ENCODE results near the gene PLA2G4E. TPM values are rescaled to one million over a fixed set of nuclear protein-coding genes. Genes with fewer than 3 reads are reported as not detected.

PLA2G4E gene
- total and polyA plus RNA-seq, 9 of the 15 experiments (the other 6 are each of a cell fraction or from before 2014, with no cell fraction given), result 0.03 TPM; not detected in 8

DNA sequence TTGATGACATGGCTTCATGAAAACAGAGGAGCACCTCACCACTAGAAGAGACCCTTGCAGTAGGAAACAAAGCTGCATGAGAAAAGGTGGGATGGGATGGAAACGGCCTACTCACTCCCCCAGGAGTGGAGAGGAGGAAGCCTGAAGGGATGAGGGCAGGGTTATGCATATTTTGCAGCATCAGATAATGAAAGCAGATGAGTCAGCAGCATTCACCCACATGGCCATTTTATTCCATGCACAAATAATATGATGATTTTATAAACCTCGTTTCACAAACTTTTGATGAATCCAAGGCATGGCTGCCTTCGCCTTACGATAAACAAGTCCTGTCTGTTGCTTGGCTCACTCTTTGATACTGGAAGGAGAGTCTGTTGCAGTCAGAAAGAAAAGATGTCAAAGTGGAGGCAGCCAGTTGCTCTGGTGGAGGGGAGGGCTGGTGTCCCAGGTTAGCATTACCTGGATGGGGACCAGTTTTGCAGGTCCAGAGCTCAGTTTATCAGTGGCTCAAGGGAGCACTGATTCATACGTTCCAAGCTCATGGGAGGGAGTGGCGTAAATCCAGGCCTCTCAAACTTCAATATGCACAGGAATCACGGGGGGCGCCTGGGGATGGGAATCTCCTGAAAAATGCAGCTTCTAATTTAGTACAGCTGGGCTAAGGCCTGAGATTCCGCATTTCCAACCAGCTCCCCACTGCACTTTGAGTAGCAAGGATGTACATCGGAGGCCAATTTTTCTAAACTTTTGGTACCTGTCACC is 39.3 kb downstream of the PLA2G4E start (continued):
- peak; percentile 44; the same call in 1 of the 2 replicates for TF ChIP-seq ZNF592 (IDR thresholded peaks at IDR 0.05)
- TF ChIP-seq ZNF584 (CRISPR knock-in tag; IDR thresholded peaks at IDR 0.05; ENCODE audit: low read depth), result no peak

DNA sequence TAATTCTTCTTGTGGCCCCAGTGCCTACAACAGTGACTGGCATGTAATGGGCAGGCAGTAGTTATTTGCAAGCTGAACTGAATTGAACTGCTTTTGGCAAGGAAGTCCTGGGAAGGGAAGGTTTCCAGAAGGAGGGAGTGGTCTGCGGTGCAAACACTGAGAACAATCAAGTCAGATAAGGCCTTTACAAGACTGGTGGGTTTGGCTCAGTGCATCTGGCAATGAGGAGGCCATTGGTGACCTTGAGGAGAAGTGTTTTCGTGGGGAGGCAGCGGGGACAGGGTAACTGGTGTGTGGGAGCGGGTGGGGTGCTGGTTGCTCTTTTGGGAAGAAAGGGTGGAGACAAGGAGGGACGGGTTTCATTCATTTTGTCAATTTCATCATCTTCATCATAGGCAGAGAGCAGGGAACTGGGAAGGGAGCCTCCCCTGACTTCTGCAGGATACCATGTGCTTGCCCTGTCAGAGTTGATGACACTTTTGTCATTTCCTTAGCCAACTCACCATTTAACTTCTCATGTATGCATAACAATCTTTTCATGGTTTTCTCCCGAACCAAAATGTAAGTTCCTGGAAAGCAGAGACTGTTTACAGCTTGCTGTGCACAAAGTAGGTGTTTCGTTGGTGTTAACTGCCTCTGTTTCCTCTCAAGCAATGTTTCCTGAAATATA is 40.1 kb downstream of the PLA2G4E start:
- BruUV-seq (replicated peaks), result no TSS peak
- peak overlapping the region; percentile 29; the same call in 1 of the 3 replicates for H3K27ac ChIP-seq (ENCODE audit: extremely low read depth, low read depth, low read length)
- H2AFZ ChIP-seq (ENCODE audit: low read depth, low read length), result peak overlapping the region; percentile 75
- peaks cover 13 to 31% of the 10 kb centered on the region in 2 experiments for H3K4me1 ChIP-seq (replicated peaks in 1 of 2; ENCODE audit: control insufficient read depth in 2 of 2, insufficient read depth in 2 of 2, low read length in 2 of 2)
- H3K9ac ChIP-seq (ENCODE audit: insufficient read depth in 1 of 2, low read depth in 2 of 2, low read length in 2 of 2), result no peak overlapping the region
- no peaks in the 10 kb centered on the region for H3K9me3 ChIP-seq (replicated peaks; ENCODE audit: control insufficient read depth, insufficient read depth, low read depth, low read length)
- peaks cover 4% of the 10 kb centered on the region for H3K9me1 ChIP-seq (ENCODE audit: control insufficient read depth, insufficient read depth, low read length)
- in situ Hi-C loops (cut with MboI), result no loop called here
- intact Hi-C loops (cut with micrococcal nuclease), result loop anchor here (10.0 kb wide), 1 partner anchor 494 kb away; no protein-coding TSS in a partner anchor
- H3K27me3 ChIP-seq (ENCODE audit: control insufficient read depth in 2 of 2, insufficient read depth in 2 of 2, low read length in 2 of 2), result peaks cover 10 to 17% of the 10 kb centered on the region in 2 experiments; a peak in 4 of 5 replicates
- peak overlapping the region; percentile 33; the same call in 1 of the 2 replicates for H3K4me2 ChIP-seq (ENCODE audit: insufficient read depth, low read length)
- no peak overlapping the region for H3K4me3 ChIP-seq
- no peaks in the 10 kb centered on the region for H3K79me2 ChIP-seq (ENCODE audit: control insufficient read depth, insufficient read depth, low read length)
- peak in 1 of 4 experiments; percentile 35 for DNase-seq (ENCODE audit: extremely low read depth in 1 of 4, low spot score in 3 of 4)
- POLR2A ChIA-PET, result interaction anchor here (0.5 to 1.0 kb wide), 8 partner anchors 8 to 1057 kb away, joined by 3 to 4 read pairs (median 3); partner anchors contain the start of genes EHD4 and ZNF106
- H3K36me3 ChIP-seq (ENCODE audit: control insufficient read depth, insufficient read depth, low read length), result no peaks in the 10 kb centered on the region
- 34% methylated on average over 7 of the region's 7 CpGs for WGBS (ENCODE audit: insufficient coverage, low coverage, missing lambda C conversion rate)
- peak; percentile 55 for FAIRE-seq
- CTCF ChIA-PET (ENCODE audit: low intra/inter-chr PET ratio), result interaction anchor here (0.5 kb wide), 1 partner anchor 14 kb away, joined by 4 read pairs; no protein-coding TSS in a partner anchor
- peak; percentile 26; the same call in 2 of the 3 replicates for ATAC-seq
- H4K20me1 ChIP-seq (replicated peaks; ENCODE audit: control insufficient read depth, insufficient read depth, low read length), result no peaks in the 10 kb centered on the region
- no peak for TF ChIP-seq HDAC3 (IDR thresholded peaks at IDR 0.05; ENCODE audit: borderline replicate concordance, partially characterized antibody)
- TF ChIP-seq, protein P1, sequence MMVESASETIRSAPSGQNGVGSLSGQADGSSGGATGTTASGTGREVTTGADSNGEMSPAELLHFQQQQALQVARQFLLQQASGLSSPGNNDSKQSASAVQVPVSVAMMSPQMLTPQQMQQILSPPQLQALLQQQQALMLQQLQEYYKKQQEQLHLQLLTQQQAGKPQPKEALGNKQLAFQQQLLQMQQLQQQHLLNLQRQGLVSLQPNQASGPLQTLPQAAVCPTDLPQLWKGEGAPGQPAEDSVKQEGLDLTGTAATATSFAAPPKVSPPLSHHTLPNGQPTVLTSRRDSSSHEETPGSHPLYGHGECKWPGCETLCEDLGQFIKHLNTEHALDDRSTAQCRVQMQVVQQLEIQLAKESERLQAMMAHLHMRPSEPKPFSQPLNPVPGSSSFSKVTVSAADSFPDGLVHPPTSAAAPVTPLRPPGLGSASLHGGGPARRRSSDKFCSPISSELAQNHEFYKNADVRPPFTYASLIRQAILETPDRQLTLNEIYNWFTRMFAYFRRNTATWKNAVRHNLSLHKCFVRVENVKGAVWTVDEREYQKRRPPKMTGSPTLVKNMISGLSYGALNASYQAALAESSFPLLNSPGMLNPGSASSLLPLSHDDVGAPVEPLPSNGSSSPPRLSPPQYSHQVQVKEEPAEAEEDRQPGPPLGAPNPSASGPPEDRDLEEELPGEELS (CRISPR knock-in tag; IDR thresholded peaks at IDR 0.05; ENCODE audit: borderline replicate concordance), result no peak
